HG02884 (cell line): ENCODE results near the gene EVA1C.
"Not testable (repeated sequence)": the region's sequence is repeated elsewhere in the genome, so short reads cannot be mapped to it uniquely, and the experiment has no call there.

Experiments
- ATAC-seq: cut with Tn5 transposase; IDR thresholded peaks from one replicate; pipeline ENCODE4 v1.9.1; 2021; ENCODE audit warnings: mild to moderate bottlenecking, moderate library complexity; ENCODE audit not compliant: unreplicated experiment

Gene EVA1C

GRCh38 chr21:32521736-32522355, 109.3 kb downstream of the EVA1C start:
- ATAC-seq = no peak

GRCh38 chr21:32523463-32523862, 111.0 kb downstream of the EVA1C start:
- no peak for ATAC-seq

- ATAC-seq = no peak
Observed at GRCh38 chr21:32523988-32524719, 111.6 kb downstream of the EVA1C start.

GRCh38 chr21:32525282-32525681, 112.8 kb downstream of the EVA1C start:
- ATAC-seq = no peak

- ATAC-seq = no peak
Observed at GRCh38 chr21:32529679-32530078, 117.2 kb downstream of the EVA1C start.

- ATAC-seq = not testable (repeated sequence)
Observed at GRCh38 chr21:32530809-32531208, 118.3 kb downstream of the EVA1C start.

- not testable (repeated sequence) for ATAC-seq
Observed at GRCh38 chr21:32531561-32531960, 119.1 kb downstream of the EVA1C start.

GRCh38 chr21:32532636-32533035, 120.1 kb downstream of the EVA1C start:
- ATAC-seq = no peak

GRCh38 chr21:32533053-32533452, 120.5 kb downstream of the EVA1C start:
- no peak for ATAC-seq

GRCh38 chr21:32533611-32534010, 121.1 kb downstream of the EVA1C start:
- ATAC-seq = no peak

GRCh38 chr21:32534113-32534512, 121.6 kb downstream of the EVA1C start:
- ATAC-seq = no peak

GRCh38 chr21:32535612-32536011, 123.1 kb downstream of the EVA1C start:
- ATAC-seq = no peak

GRCh38 chr21:32537569-32537881, 125.0 kb downstream of the EVA1C start:
- no peak for ATAC-seq

GRCh38 chr21:32538147-32538792, 125.8 kb downstream of the EVA1C start:
- no peak for ATAC-seq

GRCh38 chr21:32539378-32539777, 126.9 kb downstream of the EVA1C start:
- ATAC-seq = no peak

- ATAC-seq = not testable (repeated sequence)
Observed at GRCh38 chr21:32543056-32543455, 130.6 kb downstream of the EVA1C start.

- no peak for ATAC-seq
Observed at GRCh38 chr21:32543975-32544374, 131.5 kb downstream of the EVA1C start.

- no peak for ATAC-seq
Observed at GRCh38 chr21:32544697-32545096, 132.2 kb downstream of the EVA1C start.

- ATAC-seq = no peak
Observed at GRCh38 chr21:32545948-32546441, 133.5 kb downstream of the EVA1C start.

- ATAC-seq = no peak
Observed at GRCh38 chr21:32547018-32547417, 134.5 kb downstream of the EVA1C start.

- ATAC-seq = no peak
Observed at GRCh38 chr21:32548978-32549377, 136.5 kb downstream of the EVA1C start.

GRCh38 chr21:32549440-32549839, 136.9 kb downstream of the EVA1C start:
- no peak for ATAC-seq
